Measurements from ENCODE around the gene TEF. TPM values are rescaled to one million over a fixed set of nuclear protein-coding genes. Genes with fewer than 3 reads are reported as not detected.

Gene TEF, protein sequence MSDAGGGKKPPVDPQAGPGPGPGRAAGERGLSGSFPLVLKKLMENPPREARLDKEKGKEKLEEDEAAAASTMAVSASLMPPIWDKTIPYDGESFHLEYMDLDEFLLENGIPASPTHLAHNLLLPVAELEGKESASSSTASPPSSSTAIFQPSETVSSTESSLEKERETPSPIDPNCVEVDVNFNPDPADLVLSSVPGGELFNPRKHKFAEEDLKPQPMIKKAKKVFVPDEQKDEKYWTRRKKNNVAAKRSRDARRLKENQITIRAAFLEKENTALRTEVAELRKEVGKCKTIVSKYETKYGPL
- 21.0 and 28.7 TPM in 2 replicates for polyA plus RNA-seq (2011; rRNA removed)
- 26.2 and 39.5 TPM in 2 replicates for polyA minus RNA-seq (2011; rRNA and poly(A)+ RNA removed)

DNA sequence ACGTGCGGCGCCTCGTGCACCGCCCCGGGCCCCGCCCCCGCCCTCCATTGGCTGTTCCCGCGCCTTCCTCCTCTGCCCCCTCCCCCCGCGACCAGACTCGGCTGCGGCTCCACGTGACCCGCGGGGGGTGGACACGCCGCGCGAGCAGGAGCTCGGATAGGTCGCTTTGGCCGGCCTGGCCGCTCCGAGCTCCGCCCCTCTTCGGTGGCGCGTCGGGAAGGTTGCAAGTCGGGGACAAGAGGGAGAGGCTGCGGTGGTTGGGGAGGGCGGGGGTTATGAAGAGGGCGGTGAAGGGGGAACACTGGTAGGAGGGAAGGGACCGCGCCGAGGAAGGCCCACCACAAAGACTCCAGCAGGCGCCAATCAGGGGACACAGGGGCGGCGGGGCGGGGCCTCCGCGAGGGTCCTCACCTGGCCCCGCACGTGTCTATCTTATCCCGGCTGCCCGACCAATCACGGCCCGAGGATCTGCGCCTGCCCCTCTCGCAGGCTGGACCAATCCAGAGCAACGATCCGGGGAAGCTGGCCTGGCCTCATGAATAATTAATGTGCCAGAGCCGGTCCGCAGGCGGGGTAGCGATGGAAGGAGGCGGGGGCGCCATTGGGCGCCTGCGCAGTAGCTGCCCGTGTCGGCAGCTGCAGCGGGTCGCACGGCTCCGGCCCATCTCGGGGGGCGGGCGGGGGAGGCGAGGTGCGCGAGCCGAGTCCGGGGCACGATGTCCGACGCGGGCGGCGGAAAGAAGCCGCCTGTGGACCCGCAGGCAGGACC, at the start of gene TEF:
TSS of gene TEF (plus strand) at position 614 of the 769 bp plus-strand sequence. CDS start at position 717, 103 bp downstream.
- Histone ChIP-seq H3K36me3 (ENCODE audit: control insufficient read depth, insufficient read depth, low read length) (no peaks in the 10 kb centered on the region), H3K27me3 (ENCODE audit: control insufficient read depth, insufficient read depth, low read length) (peaks cover 4% of the 10 kb centered on the region; the same call in 1 of the 2 replicates), H3K4me3 (ENCODE audit: low read depth, low read length) (peak within 1 kb of the TSS; percentile 70)
- POLR2A ChIA-PET = interaction anchor here (0.6 to 1.0 kb wide), 7 partner anchors 15 to 419 kb away, joined by 3 to 9 read pairs (median 3); partner anchors contain the start of gene CCDC134
- TF ChIP-seq, protein P1, sequence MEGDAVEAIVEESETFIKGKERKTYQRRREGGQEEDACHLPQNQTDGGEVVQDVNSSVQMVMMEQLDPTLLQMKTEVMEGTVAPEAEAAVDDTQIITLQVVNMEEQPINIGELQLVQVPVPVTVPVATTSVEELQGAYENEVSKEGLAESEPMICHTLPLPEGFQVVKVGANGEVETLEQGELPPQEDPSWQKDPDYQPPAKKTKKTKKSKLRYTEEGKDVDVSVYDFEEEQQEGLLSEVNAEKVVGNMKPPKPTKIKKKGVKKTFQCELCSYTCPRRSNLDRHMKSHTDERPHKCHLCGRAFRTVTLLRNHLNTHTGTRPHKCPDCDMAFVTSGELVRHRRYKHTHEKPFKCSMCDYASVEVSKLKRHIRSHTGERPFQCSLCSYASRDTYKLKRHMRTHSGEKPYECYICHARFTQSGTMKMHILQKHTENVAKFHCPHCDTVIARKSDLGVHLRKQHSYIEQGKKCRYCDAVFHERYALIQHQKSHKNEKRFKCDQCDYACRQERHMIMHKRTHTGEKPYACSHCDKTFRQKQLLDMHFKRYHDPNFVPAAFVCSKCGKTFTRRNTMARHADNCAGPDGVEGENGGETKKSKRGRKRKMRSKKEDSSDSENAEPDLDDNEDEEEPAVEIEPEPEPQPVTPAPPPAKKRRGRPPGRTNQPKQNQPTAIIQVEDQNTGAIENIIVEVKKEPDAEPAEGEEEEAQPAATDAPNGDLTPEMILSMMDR (IDR thresholded peaks at IDR 0.05; ENCODE audit: insufficient read depth, low read depth, low read length) = no peak
- CTCF ChIA-PET = interaction anchor here (1.3 to 4.4 kb wide), 4 partner anchors 14 to 146 kb away, joined by 3 to 23 read pairs (median 5); no protein-coding TSS in a partner anchor
- DNase-seq (ENCODE audit: low read depth) = peak; percentile 88

DNA sequence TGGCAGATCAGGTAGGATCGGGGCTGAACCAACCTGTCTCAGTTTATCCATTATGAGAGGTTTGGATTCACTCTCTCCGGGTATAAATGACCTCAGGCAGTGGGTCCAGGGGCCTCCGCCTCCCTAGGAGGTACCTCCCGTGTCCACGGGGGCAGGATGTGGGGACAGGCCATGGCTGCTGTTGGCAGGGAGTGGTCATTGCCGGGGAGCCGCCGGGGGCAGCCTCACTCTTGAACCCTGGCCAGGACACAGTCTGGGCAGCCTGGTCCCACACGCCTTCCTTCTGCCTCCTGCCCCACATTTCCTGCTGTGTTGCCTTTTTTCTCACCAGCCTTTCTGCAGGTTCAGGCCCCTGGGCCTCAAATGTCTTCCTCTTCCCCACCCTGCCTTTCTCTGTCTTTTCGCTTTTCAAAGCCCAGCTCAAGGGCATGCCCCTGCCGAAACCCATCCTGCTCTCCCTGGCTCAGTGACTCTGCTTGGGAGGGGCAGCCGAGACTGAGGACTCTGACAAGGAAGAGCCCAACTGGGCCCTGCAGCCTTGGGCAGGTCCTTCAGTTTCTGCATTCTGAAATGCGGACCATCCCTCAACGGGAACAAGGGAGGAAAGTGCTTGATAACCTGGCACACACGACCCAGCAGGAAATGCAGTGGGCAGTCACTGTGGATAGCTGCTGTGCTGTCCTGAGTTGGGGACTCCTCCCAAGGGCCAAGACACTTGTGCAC, 49.4 kb upstream of the TEF start:
- no peak overlapping the region for H3K4me3 ChIP-seq (ENCODE audit: low read depth, low read length)

DNA sequence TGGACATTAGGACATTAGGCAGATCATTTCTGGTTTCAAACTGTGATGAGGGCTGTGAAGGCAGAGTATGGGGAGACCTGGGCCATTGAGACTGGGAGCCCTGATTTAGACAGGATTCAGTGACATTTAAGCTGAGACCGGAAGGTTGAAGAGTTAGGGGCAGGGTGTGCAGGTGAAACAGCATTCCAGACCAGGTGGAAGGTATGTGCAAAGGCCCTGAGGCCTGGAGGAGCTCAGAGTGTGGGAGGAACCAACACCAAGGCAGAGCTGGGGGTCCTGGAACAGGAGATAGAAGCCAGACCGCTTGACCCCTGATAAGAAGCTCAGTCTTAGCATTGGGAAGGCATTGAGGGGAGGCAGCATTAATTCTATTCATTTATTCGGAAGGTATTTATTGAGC, 47.9 kb upstream of the TEF start:
- TF ChIP-seq, protein P1 (IDR thresholded peaks at IDR 0.05; ENCODE audit: insufficient read depth, low read depth, low read length) = no peak
- Histone ChIP-seq H3K36me3 (ENCODE audit: control insufficient read depth, insufficient read depth, low read length) (peaks cover 42% of the 10 kb centered on the region), H3K27me3 (ENCODE audit: control insufficient read depth, insufficient read depth, low read length) (no peaks in the 10 kb centered on the region), H3K4me3 (ENCODE audit: low read depth, low read length) (no peak overlapping the region)
- POLR2A ChIA-PET = no interaction called here
- CTCF ChIA-PET = no interaction called here
- DNase-seq (ENCODE audit: low read depth) = no peak

More for the DNA sequence above, 49.4 kb upstream of the TEF start:
- Histone ChIP-seq H3K27me3 (ENCODE audit: control insufficient read depth, insufficient read depth, low read length) (no peaks in the 10 kb centered on the region), H3K36me3 (ENCODE audit: control insufficient read depth, insufficient read depth, low read length) (peaks cover 46% of the 10 kb centered on the region)
- no peak for DNase-seq (ENCODE audit: low read depth)
- ChIA-PET POLR2A (no interaction called here), CTCF (interaction anchor here (1.5 kb wide), 1 partner anchor 410 kb away, joined by 3 read pairs; no protein-coding TSS in a partner anchor)
- TF ChIP-seq, protein P1 (IDR thresholded peaks at IDR 0.05; ENCODE audit: insufficient read depth, low read depth, low read length) = no peak

DNA sequence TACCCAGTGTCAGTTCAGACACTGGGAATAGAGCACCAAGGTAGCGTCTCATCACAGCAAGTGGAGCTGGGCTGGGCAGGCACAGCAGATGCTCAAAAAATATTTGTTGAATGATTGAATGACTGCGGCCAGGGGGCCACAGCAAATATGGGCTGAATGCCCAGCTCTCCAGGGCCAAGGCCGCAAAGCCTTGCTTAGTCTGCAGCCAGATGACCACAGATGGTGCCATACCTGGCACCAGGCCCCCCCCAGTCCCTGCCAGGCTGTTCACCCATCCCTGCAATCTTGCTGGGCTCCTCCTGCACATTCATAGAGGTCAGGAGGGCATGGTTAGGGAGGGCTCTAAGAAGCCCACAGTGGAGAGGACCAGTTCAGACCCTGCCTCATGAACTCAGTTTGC, 47.5 kb upstream of the TEF start:
- H3K36me3 ChIP-seq (ENCODE audit: control insufficient read depth, insufficient read depth, low read length) = peaks cover 46% of the 10 kb centered on the region
- ChIA-PET POLR2A (no interaction called here), CTCF (no interaction called here)
- TF ChIP-seq, protein P1 (IDR thresholded peaks at IDR 0.05; ENCODE audit: insufficient read depth, low read depth, low read length) = no peak
- H3K4me3 ChIP-seq (ENCODE audit: low read depth, low read length) = no peak overlapping the region
- DNase-seq (ENCODE audit: low read depth) = no peak
- no peaks in the 10 kb centered on the region for H3K27me3 ChIP-seq (ENCODE audit: control insufficient read depth, insufficient read depth, low read length)

Measured in BJ (cell line).